Neural progenitor cell (in vitro differentiated cells): Measurements from ENCODE around the gene BFAR. TPM values are rescaled to one million over a fixed set of nuclear protein-coding genes. Genes with fewer than 3 reads are reported as not detected.
"Not testable (repeated sequence)": the region's sequence is repeated elsewhere in the genome, so short reads cannot be mapped to it uniquely, and the experiment has no call there.

ENCODE experiments used
- DNase-seq: peaks from one replicate; pipeline ENCODE4 v3.0.0-alpha.2; 2016; ENCODE audit warnings: low spot score
- H2AFZ ChIP-seq: fragments of 200-600 bp; sonication (generic); replicated peaks from 2 replicates; pipeline ENCODE4 v1.6.1; 2016; ENCODE audit warnings: antibody characterized with exemption
- H3F3A ChIP-seq: fragments of 200-600 bp; sonication (generic); 2 replicates; pipeline ENCODE4 v1.6.1; 2016; ENCODE audit warnings: antibody characterized with exemption, low read depth
- H3K27ac ChIP-seq: fragments of 200-600 bp; sonication (generic); 2 replicates; pipeline ENCODE4 v1.5.1; 2016; ENCODE audit warnings: mild to moderate bottlenecking
- H3K27me3 ChIP-seq: fragments of 200-600 bp; sonication (generic); 2 replicates; pipeline ENCODE4 v1.6.1; 2016; ENCODE audit warnings: mild to moderate bottlenecking, moderate library complexity
- H3K36me3 ChIP-seq: fragments of 200-600 bp; sonication (generic); 2 replicates; pipeline ENCODE4 v1.5.1; 2016
- H3K4me1 ChIP-seq: fragments of 200-600 bp; sonication (generic); 2 replicates; pipeline ENCODE4 v1.6.1; 2016; ENCODE audit warnings: mixed run types
- H3K4me2 ChIP-seq: fragments of 200-600 bp; sonication (generic); 2 replicates; pipeline ENCODE4 v1.6.1; 2016
- H3K4me3 ChIP-seq: fragments of 200-600 bp; sonication (generic); 2 replicates; pipeline ENCODE4 v1.5.1; 2016
- H3K79me2 ChIP-seq: fragments of 200-600 bp; sonication (generic); 2 replicates; pipeline ENCODE4 v1.6.1; 2016; ENCODE audit warnings: low read depth
- H3K9ac ChIP-seq: fragments of 200-600 bp; sonication (generic); 2 replicates; pipeline ENCODE4 v1.6.1; 2016
- H3K9me3 ChIP-seq: fragments of 200-600 bp; sonication (generic); 2 replicates; pipeline ENCODE4 v1.5.1; 2016; ENCODE audit warnings: low read depth
- H4K20me1 ChIP-seq: fragments of 200-600 bp; sonication (generic); 2 replicates; pipeline ENCODE4 v1.6.1; 2016; ENCODE audit warnings: low read depth
- H3K27ac Mint-ChIP-seq: 3 replicates; pipeline ENCODE4 v1.8.0; 2021; ENCODE audit warnings: mixed read lengths
- H3K27me3 Mint-ChIP-seq: 2 replicates; pipeline ENCODE4 v1.8.0; 2022; ENCODE audit warnings: low read depth, mild to moderate bottlenecking, inconsistent platforms, moderate library complexity, mixed read lengths; ENCODE audit not compliant: insufficient read depth
- H3K36me3 Mint-ChIP-seq: 3 replicates; pipeline ENCODE4 v1.8.0; 2021; ENCODE audit warnings: mixed read lengths
- H3K4me1 Mint-ChIP-seq: 3 replicates; pipeline ENCODE4 v1.8.0; 2021; ENCODE audit warnings: mixed read lengths
- H3K4me3 Mint-ChIP-seq: 3 replicates; pipeline ENCODE4 v1.8.0; 2021; ENCODE audit warnings: mild to moderate bottlenecking, moderate library complexity, mixed read lengths
- H3K9me3 Mint-ChIP-seq: 3 replicates; pipeline ENCODE4 v1.8.0; 2020; ENCODE audit warnings: mixed read lengths
- CTCF ChIP-seq: fragments of 200-600 bp; sonication (generic); IDR thresholded peaks from 2 replicates; pipeline ENCODE4 v1.5.1; 2017; ENCODE audit warnings: antibody characterized with exemption, mild to moderate bottlenecking
- EZH2 ChIP-seq: fragments of 200-600 bp; sonication (generic); IDR thresholded peaks from 2 replicates; pipeline ENCODE4 v1.6.1; 2017; ENCODE audit warnings: antibody characterized with exemption, mild to moderate bottlenecking, moderate library complexity
- EZH2phosphoT487 ChIP-seq: fragments of 200-600 bp; sonication (generic); IDR thresholded peaks from 2 replicates; pipeline ENCODE4 v1.6.1; 2017; ENCODE audit warnings: antibody characterized with exemption
- total RNA-seq: library from RNA; depleted of rRNA; stranded (reverse); fragments of >200 nt; gene quantifications from 2 replicates; pipeline ENCODE4 v1.2.3, GENCODE V29; 2015; ENCODE audit warnings: low replicate concordance

Gene BFAR
- total RNA-seq, 1 donor from 2014 or later = 72.0 TPM

GRCh38 chr16:14676633-14677032, 43.9 kb downstream of the BFAR start:
- Mint-ChIP-seq H3K27me3 (no peaks in the 10 kb centered on the region), H3K4me3 (no peak overlapping the region), H3K36me3 (no peaks in the 10 kb centered on the region), H3K4me1 (no peaks in the 10 kb centered on the region), H3K9me3 (peaks cover 3% of the 10 kb centered on the region), H3K27ac (no peak overlapping the region)
- Histone ChIP-seq H4K20me1 (no peaks in the 10 kb centered on the region), H3K9ac (no peak overlapping the region), H3K4me1 (no peaks in the 10 kb centered on the region), H3K4me2 (no peak overlapping the region), H3K79me2 (no peaks in the 10 kb centered on the region), H3F3A (no peaks in the 10 kb centered on the region), H3K4me3 (no peak overlapping the region), H3K27ac (no peak overlapping the region), H3K27me3 (no peaks in the 10 kb centered on the region), H2AFZ (no peak overlapping the region), H3K9me3 (no peaks in the 10 kb centered on the region), H3K36me3 (no peaks in the 10 kb centered on the region)
- TF ChIP-seq EZH2phosphoT487 = no peak
- TF ChIP-seq CTCF = no peak
- no peak for TF ChIP-seq EZH2
- DNase-seq = no peak

- no peak overlapping the region for H3K4me2 ChIP-seq
- H3K4me1 Mint-ChIP-seq = no peaks in the 10 kb centered on the region
- no peaks in the 10 kb centered on the region for H3K27me3 ChIP-seq
- no peak for DNase-seq
- no peak overlapping the region for H3K27ac Mint-ChIP-seq
- H3K27me3 Mint-ChIP-seq = no peaks in the 10 kb centered on the region
- no peaks in the 10 kb centered on the region for H3K4me1 ChIP-seq
- no peaks in the 10 kb centered on the region for H3K36me3 ChIP-seq
- no peaks in the 10 kb centered on the region for H4K20me1 ChIP-seq
- H3K36me3 Mint-ChIP-seq = no peaks in the 10 kb centered on the region
- no peak overlapping the region for H3K4me3 ChIP-seq
- peaks cover 3% of the 10 kb centered on the region for H3K9me3 Mint-ChIP-seq
- no peaks in the 10 kb centered on the region for H3F3A ChIP-seq
- H2AFZ ChIP-seq = no peak overlapping the region
- no peaks in the 10 kb centered on the region for H3K9me3 ChIP-seq
- H3K9ac ChIP-seq = no peak overlapping the region
- H3K79me2 ChIP-seq = no peaks in the 10 kb centered on the region
- TF ChIP-seq EZH2phosphoT487 (no peak), CTCF (no peak), EZH2 (no peak)
- H3K4me3 Mint-ChIP-seq = no peak overlapping the region
- H3K27ac ChIP-seq = no peak overlapping the region
These were observed 44.9 kb downstream of the BFAR start for GRCh38 chr16:14677627-14678026.

- Histone ChIP-seq H3K4me3 (no peak overlapping the region), H3F3A (no peaks in the 10 kb centered on the region), H3K4me2 (no peak overlapping the region), H3K4me1 (no peaks in the 10 kb centered on the region), H2AFZ (no peak overlapping the region), H4K20me1 (no peaks in the 10 kb centered on the region), H3K9ac (no peak overlapping the region), H3K27me3 (no peaks in the 10 kb centered on the region), H3K36me3 (no peaks in the 10 kb centered on the region), H3K9me3 (no peaks in the 10 kb centered on the region), H3K27ac (no peak overlapping the region), H3K79me2 (no peaks in the 10 kb centered on the region)
- no peaks in the 10 kb centered on the region for H3K27me3 Mint-ChIP-seq
- no peak overlapping the region for H3K4me3 Mint-ChIP-seq
- no peaks in the 10 kb centered on the region for H3K4me1 Mint-ChIP-seq
- no peaks in the 10 kb centered on the region for H3K36me3 Mint-ChIP-seq
- TF ChIP-seq EZH2phosphoT487 (no peak), CTCF (no peak), EZH2 (no peak)
- H3K9me3 Mint-ChIP-seq = peaks cover 3% of the 10 kb centered on the region
- DNase-seq = no peak
- no peak overlapping the region for H3K27ac Mint-ChIP-seq
These were observed 46.2 kb downstream of the BFAR start for GRCh38 chr16:14678748-14679497.

GRCh38 chr16:14680396-14680795, 47.6 kb downstream of the BFAR start:
- not testable (repeated sequence) for H3K4me3 ChIP-seq, H3F3A ChIP-seq, H3K9me3 ChIP-seq, H3K4me2 ChIP-seq, H3K27ac Mint-ChIP-seq, H2AFZ ChIP-seq, H3K36me3 Mint-ChIP-seq, H3K27me3 ChIP-seq, H3K79me2 ChIP-seq, H3K4me3 Mint-ChIP-seq, H3K36me3 ChIP-seq, H3K4me1 Mint-ChIP-seq, DNase-seq, H4K20me1 ChIP-seq, H3K9me3 Mint-ChIP-seq, H3K9ac ChIP-seq, H3K27ac ChIP-seq, H3K27me3 Mint-ChIP-seq, H3K4me1 ChIP-seq
